ENCODE measurements around the gene KIRREL2.
"Not testable (repeated sequence)": the region's sequence is repeated elsewhere in the genome, so short reads cannot be mapped to it uniquely, and the experiment has no call there.

Gene KIRREL2

GRCh38 chr19:35888398-35888797 lies 31.7 kb downstream of the KIRREL2 start:
- H3K4me3 ChIP-seq, result no peak overlapping the region

GRCh38 chr19:35889370-35890112 lies 32.8 kb downstream of the KIRREL2 start:
- no peak for DNase-seq (ENCODE audit: low spot score in 2 of 2)
- H3K9me3 ChIP-seq, result no peaks in the 10 kb centered on the region
- H3K4me1 ChIP-seq, result no peaks in the 10 kb centered on the region
- H3K36me3 ChIP-seq (replicated peaks), result peaks cover 51% of the 10 kb centered on the region
- no peaks in the 10 kb centered on the region for H3K27me3 ChIP-seq (ENCODE audit: low read depth)
- in situ Hi-C loops (cut with MboI; ENCODE audit: low sequenced_read_pairs), result no loop called here
- no peak overlapping the region for H3K4me3 ChIP-seq

More at GRCh38 chr19:35888398-35888797, 31.7 kb downstream of the KIRREL2 start:
- no peak for DNase-seq (ENCODE audit: low spot score in 2 of 2)
- in situ Hi-C loops (cut with MboI; ENCODE audit: low sequenced_read_pairs), result no loop called here
- H3K9me3 ChIP-seq, result no peaks in the 10 kb centered on the region
- H3K27me3 ChIP-seq (ENCODE audit: low read depth), result no peaks in the 10 kb centered on the region
- H3K36me3 ChIP-seq (replicated peaks), result peaks cover 39% of the 10 kb centered on the region
- no peaks in the 10 kb centered on the region for H3K4me1 ChIP-seq

DNA sequence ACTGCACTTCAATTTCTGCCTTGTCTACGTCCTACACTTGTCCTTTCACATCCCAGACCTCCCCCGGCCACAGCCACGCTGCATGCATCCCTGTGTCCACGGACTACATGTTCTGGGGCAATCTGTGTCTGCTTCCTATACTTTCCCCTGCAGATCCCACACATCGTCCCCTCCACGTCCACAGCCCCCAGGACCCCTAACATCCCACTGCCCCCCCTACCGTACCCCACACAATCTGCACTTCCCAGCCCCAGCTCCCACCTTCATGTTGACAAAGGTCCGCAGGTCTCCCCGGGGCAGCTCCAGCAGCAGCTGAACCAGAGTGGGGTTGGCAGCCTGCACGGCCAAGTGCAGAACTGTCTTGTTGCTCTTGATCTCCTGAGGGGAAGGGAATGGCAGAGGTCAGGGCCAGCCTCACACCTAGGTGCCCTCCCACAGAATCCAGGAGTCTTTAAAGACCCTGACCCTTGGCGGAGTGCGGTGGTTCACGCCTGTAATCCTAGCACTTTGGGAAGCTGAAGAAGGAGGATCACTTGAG lies 33.5 kb downstream of the KIRREL2 start:
- Histone ChIP-seq H3K36me3 (replicated peaks) (peaks cover 57% of the 10 kb centered on the region), H3K9me3 (no peaks in the 10 kb centered on the region), H3K4me1 (no peaks in the 10 kb centered on the region), H3K27me3 (ENCODE audit: low read depth) (no peaks in the 10 kb centered on the region), H3K4me3 (no peak overlapping the region)
- no peak for DNase-seq (ENCODE audit: low spot score in 2 of 2)
- in situ Hi-C loops (cut with MboI; ENCODE audit: low sequenced_read_pairs), result no loop called here

- in situ Hi-C loops (cut with MboI; ENCODE audit: low sequenced_read_pairs); H3K4me1 ChIP-seq; DNase-seq (ENCODE audit: low spot score in 2 of 2); H3K9me3 ChIP-seq; H3K27me3 ChIP-seq (ENCODE audit: low read depth); H3K4me3 ChIP-seq: not testable (repeated sequence)
- peaks cover 67% of the 10 kb centered on the region for H3K36me3 ChIP-seq (replicated peaks)
Measured at GRCh38 chr19:35891819-35892218, 35.1 kb downstream of the KIRREL2 start.

DNA sequence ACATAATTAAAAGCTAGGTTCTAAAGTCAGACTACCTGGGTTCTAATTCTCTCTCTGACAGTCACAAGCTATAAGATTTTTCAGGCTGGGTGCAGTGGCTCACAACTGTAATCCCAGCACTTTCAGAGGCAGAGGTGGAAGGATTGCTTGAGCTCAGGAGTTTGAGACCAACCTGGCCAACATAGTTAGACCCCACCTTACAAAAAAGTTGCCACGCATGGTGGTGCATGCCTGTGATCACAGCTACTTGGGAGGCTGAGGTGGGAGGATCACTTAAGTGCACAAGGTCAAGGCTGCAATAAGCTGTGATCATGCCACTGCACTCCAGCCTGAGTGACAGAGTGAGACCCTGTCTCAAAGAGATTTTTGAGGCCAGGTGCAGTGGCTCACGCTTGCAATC lies 37.6 kb downstream of the KIRREL2 start:
- DNase-seq (ENCODE audit: low spot score in 2 of 2), result no peak
- H3K36me3 ChIP-seq (replicated peaks), result peaks cover 64% of the 10 kb centered on the region

DNA sequence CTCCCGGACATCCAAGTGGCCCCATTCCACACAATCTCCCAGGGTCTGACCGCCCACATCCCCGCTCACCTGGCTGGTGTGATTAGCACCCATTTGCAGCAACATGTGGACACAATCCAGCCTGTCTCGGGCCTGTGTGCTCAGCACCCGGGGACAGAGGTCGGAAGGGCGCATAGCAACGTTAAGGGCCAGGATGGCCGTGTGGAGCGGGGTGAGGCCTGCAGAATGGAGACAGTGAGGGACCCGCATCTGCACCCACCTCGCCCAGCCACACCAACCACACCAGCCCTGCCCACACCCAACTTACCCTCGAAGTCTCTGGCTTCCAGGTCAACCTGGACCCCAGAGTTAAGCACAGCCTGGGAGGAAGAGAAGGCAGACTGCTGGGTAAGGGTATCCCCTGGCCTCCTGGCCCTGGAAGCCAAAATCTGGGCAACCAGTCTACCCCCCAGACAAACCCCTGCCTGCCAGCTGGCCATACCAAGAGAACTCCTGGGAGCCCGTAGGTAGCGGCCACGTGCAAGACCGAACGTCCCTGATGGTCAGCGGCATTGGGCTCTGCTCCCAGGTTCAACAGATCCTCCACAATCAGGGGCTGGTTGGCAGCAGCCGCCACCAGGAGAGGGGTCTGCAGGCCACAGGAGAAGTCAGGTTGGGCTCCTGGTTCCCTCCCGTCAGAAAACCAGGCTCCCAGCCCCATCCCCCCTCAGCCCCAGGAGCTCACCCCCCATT lies 39.4 kb downstream of the KIRREL2 start:
- H3K4me3 ChIP-seq, result no peak overlapping the region
- in situ Hi-C loops (cut with MboI; ENCODE audit: low sequenced_read_pairs), result no loop called here
- H3K9me3 ChIP-seq, result no peaks in the 10 kb centered on the region
- no peak for DNase-seq (ENCODE audit: low spot score in 2 of 2)
- H3K27me3 ChIP-seq (ENCODE audit: low read depth), result no peaks in the 10 kb centered on the region
- peaks cover 50% of the 10 kb centered on the region for H3K36me3 ChIP-seq (replicated peaks)
- H3K4me1 ChIP-seq, result 0 out of 2 replicates have a peak, but pooled peaks cover 2% of the 10 kb centered on the region

More for the DNA sequence above, 37.6 kb downstream of the KIRREL2 start:
- Histone ChIP-seq H3K9me3 (no peaks in the 10 kb centered on the region), H3K4me3 (no peak overlapping the region), H3K27me3 (ENCODE audit: low read depth) (no peaks in the 10 kb centered on the region), H3K4me1 (no peaks in the 10 kb centered on the region)
- in situ Hi-C loops (cut with MboI; ENCODE audit: low sequenced_read_pairs), result no loop called here

DNA sequence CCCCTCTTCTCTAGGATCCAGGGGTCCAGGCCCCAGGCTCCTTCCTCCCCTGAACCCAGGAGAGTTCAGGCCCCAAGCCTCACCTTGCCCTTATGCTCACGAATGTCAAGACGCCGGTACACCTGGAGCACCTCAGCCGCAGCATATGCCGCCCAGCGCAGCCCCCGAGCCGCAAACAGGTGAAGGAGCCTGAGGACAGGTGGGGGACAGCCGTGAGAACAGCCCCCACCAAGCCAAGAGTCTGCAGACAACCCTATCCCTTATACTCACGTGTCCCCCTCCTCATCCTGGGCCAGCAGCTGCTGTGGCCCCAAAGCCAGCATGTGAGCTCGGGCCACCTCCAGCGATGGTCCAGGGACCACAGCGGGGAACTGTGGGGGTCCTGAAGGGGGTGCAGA lies 39.9 kb downstream of the KIRREL2 start:
- DNase-seq (ENCODE audit: low spot score in 2 of 2), result no peak
- Histone ChIP-seq H3K27me3 (ENCODE audit: low read depth) (no peaks in the 10 kb centered on the region), H3K4me3 (no peak overlapping the region), H3K9me3 (no peaks in the 10 kb centered on the region), H3K36me3 (replicated peaks) (peaks cover 48% of the 10 kb centered on the region), H3K4me1 (0 out of 2 replicates have a peak, but pooled peaks cover 2% of the 10 kb centered on the region)
- in situ Hi-C loops (cut with MboI; ENCODE audit: low sequenced_read_pairs), result no loop called here

DNA sequence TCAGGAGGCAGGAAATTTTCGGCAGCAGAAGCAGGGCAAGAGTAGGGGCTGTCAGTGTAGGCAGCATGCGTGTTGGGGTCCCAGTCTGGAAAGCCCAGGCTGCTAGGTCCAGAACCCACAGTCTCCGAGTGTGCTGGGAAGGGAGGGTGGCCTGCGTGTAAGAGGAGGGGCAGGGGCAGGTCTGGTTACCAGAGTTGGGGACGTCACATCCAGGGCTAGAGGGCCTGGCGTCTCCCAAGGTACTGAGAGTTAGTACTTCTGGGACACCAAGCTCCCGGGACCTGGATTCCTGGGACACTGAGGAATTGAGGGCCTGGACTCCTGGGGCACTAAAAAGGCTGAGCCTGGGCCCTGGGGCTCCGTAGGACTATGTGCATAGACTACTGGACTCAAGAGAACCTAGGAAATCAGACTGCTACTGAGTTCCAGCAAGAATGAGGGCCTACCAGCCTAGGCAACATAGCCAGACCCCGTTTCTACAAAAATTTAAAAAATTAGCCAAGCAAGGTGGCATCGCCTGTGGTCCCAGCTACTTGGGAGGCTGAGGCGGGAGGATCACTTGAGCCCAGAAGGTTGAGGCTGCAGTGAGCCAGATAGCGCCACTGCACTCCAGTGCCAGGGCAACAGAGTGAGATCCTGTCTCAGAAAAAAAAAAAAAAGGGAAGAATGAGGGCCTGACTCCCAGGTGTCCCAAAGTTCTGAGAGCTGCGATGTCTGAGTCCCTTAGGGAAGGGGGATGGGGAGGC lies 41.2 kb downstream of the KIRREL2 start:
- Histone ChIP-seq H3K4me1 (0 out of 2 replicates have a peak, but pooled peaks cover 2% of the 10 kb centered on the region), H3K9me3 (no peaks in the 10 kb centered on the region), H3K27me3 (ENCODE audit: low read depth) (no peaks in the 10 kb centered on the region), H3K36me3 (replicated peaks) (peaks cover 44% of the 10 kb centered on the region), H3K4me3 (no peak overlapping the region)
- DNase-seq (ENCODE audit: low spot score in 2 of 2), result no peak
- in situ Hi-C loops (cut with MboI; ENCODE audit: low sequenced_read_pairs), result no loop called here

DNA sequence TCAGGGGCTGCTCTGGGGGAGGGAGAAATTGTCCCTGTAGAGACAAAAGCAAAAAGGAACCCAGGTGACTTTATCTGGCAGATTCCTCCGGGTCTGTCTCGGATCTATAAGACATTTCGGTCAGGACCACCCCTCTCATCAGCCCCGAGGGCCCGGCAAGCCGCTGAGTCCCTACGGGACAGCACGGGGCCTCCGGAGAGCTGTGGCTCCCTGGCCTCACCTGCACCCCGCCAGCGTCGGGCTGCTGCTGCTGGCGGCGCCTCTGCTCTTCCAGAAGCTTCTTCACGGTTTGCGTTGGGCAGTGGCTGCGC lies 41.7 kb downstream of the KIRREL2 start:
- no peak for DNase-seq (ENCODE audit: low spot score in 2 of 2)
- peak overlapping the region; percentile 83 for H3K4me3 ChIP-seq
- in situ Hi-C loops (cut with MboI; ENCODE audit: low sequenced_read_pairs), result no loop called here
- H3K36me3 ChIP-seq (replicated peaks), result peaks cover 38% of the 10 kb centered on the region
- H3K9me3 ChIP-seq, result no peaks in the 10 kb centered on the region
- H3K27me3 ChIP-seq (ENCODE audit: low read depth), result no peaks in the 10 kb centered on the region
- peaks cover 5% of the 10 kb centered on the region; the same call in 1 of the 2 replicates for H3K4me1 ChIP-seq

DNA sequence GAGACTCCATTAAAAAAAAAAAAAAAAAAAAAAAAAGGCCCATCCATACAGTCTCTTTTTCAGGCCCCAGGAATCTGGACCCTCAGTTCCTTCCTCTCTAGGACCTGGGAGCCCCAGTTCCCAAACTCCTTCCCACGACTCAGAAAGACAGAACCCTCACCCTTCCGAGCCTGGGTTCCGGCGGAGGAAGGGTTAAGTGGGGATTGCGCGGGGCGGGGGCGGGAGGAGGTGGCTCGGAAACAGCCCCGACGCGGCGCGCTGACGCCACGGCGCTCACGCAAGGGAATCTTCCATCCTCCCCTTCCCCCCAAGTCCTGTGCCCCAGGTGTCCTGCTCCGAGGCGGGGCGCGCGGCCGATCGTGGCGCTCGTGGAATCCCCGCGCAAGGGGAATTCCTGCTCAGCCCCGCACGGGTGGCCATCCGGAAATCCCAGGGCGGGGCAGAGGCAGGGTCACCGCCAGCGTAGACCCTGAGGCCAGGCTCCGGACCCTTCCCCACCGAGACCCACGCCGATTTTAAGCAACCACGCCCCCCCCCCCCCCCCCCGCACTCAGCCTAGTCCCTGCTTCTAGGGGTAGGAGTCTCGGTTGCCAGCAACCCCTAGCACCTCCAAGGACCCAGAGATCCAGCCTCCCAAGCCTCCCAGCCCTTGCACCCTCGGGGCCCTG lies 43.0 kb downstream of the KIRREL2 start:
- DNase-seq (ENCODE audit: low spot score in 2 of 2), result peak; percentile 77 to 88
- in situ Hi-C loops (cut with MboI; ENCODE audit: low sequenced_read_pairs), result no loop called here
- Histone ChIP-seq H3K9me3 (no peaks in the 10 kb centered on the region), H3K4me3 (peak overlapping the region; percentile 83), H3K36me3 (replicated peaks) (peaks cover 26% of the 10 kb centered on the region), H3K4me1 (peaks cover 7% of the 10 kb centered on the region; the same call in 1 of the 2 replicates), H3K27me3 (ENCODE audit: low read depth) (no peaks in the 10 kb centered on the region)

DNA sequence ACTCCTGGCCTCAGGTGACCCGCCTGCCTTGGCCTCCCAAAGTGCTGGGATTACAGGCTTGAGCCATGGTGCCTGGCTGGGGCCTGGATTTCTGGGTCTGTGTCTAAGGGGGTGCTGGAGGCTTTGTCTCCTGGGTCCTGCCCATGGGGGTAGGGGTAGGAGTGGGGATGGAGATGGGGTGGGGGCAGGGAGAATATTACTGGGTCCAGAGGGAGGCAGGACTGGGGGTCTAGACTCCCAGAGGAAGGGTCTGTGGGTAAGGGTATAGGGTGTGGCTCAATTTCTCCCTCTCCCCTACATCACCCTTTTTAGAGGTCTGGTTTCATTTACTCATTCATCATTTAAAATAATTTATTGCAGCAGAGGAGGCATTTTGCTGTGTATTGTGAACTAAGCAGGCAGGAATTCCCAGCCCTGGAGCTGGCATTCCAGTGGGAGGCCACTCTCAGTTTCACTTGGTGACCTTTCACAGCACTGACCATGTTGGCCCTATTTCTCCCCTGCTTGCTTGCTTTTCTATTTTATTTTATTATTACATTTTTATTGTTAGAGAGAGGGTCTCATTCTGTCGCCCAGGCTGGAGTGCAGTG lies 44.4 kb downstream of the KIRREL2 start:
- peaks cover 14% of the 10 kb centered on the region for H3K36me3 ChIP-seq (replicated peaks)
- peak overlapping the region; percentile 83 for H3K4me3 ChIP-seq
- in situ Hi-C loops (cut with MboI; ENCODE audit: low sequenced_read_pairs), result no loop called here
- peaks cover 7% of the 10 kb centered on the region; the same call in 1 of the 2 replicates for H3K4me1 ChIP-seq
- DNase-seq (ENCODE audit: low spot score in 2 of 2), result no peak
- no peaks in the 10 kb centered on the region for H3K27me3 ChIP-seq (ENCODE audit: low read depth)
- H3K9me3 ChIP-seq, result no peaks in the 10 kb centered on the region

- in situ Hi-C loops (cut with MboI; ENCODE audit: low sequenced_read_pairs), result no loop called here
- Histone ChIP-seq H3K27me3 (ENCODE audit: low read depth) (no peaks in the 10 kb centered on the region), H3K36me3 (replicated peaks) (peaks cover 9% of the 10 kb centered on the region; the same call in 1 of the 2 replicates), H3K4me1 (peaks cover 7% of the 10 kb centered on the region; the same call in 1 of the 2 replicates), H3K9me3 (no peaks in the 10 kb centered on the region), H3K4me3 (peak within 1 kb of the TSS; percentile 25)
- no peak for DNase-seq (ENCODE audit: low spot score in 2 of 2)
Measured at GRCh38 chr19:35901854-35902661, 45.3 kb downstream of the KIRREL2 start, which contains the start of gene HCST. Gene HCST, plus strand, starts transcription at chr19:35902529. Its CDS starts 65 bp downstream, at chr19:35902594.
